Measurements from ENCODE around the gene ALDH1A2.
"Not testable (repeated sequence)": the region's sequence is repeated elsewhere in the genome, so short reads cannot be mapped to it uniquely, and the experiment has no call there.

Gene ALDH1A2

DNA sequence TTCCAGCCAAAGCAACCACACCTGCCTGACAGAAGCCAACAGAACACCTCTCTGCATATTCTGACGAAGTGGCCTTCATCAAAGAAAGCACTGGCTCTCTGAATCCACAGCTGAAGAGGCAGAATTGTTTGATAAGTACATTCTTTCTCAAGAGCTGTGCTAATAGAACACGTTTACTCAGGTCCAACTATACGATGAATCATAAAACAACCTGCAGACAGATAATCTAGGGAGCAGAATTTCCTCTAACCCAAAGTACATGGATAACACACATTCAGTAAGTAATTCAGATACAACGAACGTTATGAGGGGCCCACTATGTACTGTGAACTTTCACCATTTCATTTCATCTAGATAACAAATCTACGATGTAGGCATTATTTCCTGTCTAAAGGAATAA, 25.4 kb downstream of the ALDH1A2 start:
- no peak for DNase-seq

GRCh38 chr15:58039079-58040035, 26.2 kb downstream of the ALDH1A2 start:
- no peak for DNase-seq

- DNase-seq: no peak
Observed at GRCh38 chr15:58038426-58039078, 27.0 kb downstream of the ALDH1A2 start.

DNA sequence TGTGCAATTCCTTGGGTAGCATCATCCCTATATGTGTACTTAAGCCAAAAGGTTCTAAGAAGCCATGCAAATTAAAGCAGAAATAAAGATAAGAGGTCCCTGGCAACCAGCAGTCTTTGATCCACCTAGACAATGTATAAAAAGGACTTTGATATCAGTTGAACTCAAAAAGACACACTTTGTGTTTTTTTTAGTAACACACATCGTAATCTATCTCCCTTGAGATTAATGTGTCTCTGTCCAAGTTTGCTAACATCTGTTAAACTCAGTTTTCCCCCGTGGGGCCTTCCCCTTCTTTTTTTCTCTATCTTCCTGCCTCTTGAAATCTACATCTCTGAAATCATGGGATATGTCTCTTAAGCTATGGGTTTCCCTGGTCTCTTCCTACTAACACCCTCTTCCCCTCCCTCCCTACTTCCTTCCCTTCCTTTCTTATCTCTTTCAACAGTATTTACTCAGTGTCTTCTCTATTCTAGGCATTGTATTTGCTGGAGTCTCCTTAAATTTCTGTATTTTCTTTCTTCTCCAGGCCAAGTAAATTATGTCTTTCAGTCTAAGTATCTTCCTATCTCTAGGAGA, 27.7 kb downstream of the ALDH1A2 start:
- DNase-seq: no peak

- DNase-seq: no peak
Observed at GRCh38 chr15:58036579-58036978, 28.9 kb downstream of the ALDH1A2 start.

DNA sequence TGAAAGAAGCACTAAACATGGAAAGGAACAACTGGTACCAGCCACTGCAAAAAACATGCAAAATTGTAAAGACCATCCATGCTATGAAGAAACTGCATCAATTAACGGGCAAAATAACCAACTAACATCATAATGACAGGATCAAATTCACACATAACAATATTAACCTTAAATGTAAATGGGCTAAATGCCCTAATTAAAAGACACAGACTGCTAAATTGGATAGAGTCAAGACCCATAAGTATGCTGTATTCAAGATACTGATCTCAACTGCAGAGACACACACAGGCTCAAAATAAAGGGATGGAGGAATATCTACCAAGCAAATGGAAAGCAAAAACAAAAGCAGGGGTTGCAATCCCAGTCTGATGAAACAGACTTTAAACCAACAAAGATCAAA, 37.1 kb downstream of the ALDH1A2 start:
- not testable (repeated sequence) for DNase-seq

DNA sequence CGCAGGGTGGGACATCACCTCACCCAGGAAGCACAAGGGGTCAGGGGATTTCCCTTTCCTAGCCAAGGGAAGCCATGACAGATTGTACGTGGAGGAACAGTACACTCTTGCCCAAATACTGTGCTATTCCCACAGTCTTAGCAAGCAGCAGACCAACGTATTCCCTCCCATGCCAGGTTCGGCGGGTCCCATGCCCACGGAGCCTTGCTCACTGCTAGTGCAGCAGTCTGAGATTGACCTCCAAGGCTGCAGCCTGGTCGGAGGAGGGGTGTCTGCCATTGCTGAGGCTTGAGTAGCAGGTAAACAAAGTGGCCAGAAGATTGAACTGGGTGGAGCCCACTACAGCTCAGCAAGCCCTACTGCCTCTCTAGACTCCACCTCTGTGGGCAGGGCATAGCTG, 39.0 kb downstream of the ALDH1A2 start:
- no peak for DNase-seq

GRCh38 chr15:58026051-58026450, 39.5 kb downstream of the ALDH1A2 start:
- no peak for DNase-seq

DNA sequence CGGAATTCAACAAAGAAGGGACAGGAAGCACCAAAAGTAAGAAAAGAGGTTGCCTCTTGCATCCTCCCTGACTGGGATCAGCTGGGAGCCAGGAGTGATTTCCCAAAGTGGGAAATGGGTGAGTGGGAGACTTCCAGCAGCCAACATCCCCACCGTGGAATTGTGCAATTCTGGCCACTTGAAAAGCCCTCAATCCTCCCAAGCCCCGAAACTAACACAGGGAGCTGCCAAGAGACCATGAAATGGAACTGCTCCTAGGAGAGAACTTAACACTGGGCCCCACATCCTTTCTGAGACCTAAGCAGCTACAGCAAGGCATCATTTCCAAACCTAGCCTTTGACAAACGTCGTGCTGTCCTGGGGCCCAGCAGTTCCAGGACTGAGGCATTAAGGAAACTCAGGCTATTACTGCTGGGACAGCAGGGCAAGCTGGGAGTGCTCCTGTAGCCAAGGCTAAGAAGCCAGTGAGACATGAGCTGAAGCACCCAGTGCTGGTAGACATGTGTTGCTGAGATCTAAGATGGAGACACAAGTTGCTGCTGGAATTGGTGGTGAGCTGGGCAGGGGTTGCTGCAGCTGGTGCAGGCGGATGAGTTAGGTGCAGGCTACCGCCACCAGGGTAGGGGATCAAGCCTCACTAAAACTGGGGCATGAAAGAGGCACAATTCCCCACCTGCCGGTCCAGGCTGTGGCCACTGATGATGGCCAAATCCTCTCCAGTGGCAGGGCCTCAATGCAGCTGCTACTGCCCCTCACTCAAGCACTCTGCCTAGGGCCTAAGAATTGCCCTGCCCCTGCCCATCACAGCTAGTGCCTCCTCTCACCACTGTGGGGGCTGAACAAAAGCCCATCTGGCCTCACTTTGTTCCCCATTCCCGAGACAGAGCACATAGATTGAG, 43.9 kb downstream of the ALDH1A2 start:
- no peak for DNase-seq

- no peak for DNase-seq
Observed at GRCh38 chr15:58019503-58020376, 45.8 kb downstream of the ALDH1A2 start.

DNA sequence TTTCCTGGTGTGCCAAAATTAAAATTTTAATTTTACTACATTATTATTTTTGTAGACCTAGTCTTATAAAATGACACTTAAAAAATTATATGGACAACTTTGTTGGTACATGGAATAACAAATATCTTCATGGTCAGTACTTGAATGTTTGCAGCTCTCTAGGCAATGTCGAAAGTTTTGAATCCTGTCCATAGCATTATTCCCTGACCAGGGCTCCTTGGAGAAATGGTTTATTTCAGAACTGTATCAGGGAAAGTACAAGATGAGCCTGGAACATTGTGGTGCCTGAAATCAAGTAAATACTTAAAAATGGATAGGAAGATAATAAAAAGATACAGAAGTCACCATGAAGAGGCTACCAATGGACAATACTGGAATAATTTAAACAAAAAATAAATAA, 47.6 kb downstream of the ALDH1A2 start:
- no peak for DNase-seq

- DNase-seq: no peak
Observed at GRCh38 chr15:58016581-58017175, 48.8 kb downstream of the ALDH1A2 start.

DNA sequence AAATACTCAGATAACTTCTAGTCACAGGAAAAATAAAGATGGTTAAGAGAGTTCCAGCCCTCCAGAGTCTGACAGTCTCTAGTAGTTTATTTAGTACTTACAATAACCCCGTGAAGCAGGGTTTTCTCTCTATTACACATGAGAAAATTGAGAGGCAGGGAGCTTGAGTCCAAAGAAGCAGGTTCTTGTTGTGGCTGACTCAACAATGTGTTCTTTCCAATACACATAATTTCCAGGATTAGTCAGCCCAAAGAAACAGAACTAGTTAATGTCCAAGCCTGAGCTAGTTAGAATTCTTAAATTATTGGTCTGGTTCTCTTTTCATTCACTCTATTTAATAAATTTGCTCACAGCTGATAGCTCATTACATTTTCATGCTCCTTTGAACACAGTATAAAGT, 49.9 kb downstream of the ALDH1A2 start:
- DNase-seq: no peak

GRCh38 chr15:58014470-58014869, 51.0 kb downstream of the ALDH1A2 start:
- no peak for DNase-seq

DNA sequence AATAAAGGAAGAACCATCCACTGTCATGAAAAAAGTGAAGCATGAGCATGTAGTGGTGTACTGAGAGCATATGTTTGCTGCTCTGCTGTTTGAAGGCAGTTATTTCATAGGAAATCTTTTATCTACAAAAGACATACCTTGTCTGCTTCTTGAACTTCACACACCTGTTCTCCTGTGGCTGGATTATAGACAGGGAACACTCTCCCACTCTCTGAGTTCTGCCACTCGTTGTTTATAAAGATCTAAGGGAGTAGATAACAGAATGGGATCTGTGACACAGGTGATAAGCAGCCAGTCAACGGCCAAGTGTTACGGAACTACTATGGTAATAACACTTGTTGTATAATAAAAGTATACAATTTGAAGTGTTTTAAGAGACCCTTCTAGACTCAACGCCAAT, 51.5 kb downstream of the ALDH1A2 start:
- DNase-seq: no peak

GRCh38 chr15:58010983-58011382, 54.5 kb downstream of the ALDH1A2 start:
- no peak for DNase-seq

GRCh38 chr15:58003810-58004209, 61.7 kb downstream of the ALDH1A2 start:
- DNase-seq: no peak

DNA sequence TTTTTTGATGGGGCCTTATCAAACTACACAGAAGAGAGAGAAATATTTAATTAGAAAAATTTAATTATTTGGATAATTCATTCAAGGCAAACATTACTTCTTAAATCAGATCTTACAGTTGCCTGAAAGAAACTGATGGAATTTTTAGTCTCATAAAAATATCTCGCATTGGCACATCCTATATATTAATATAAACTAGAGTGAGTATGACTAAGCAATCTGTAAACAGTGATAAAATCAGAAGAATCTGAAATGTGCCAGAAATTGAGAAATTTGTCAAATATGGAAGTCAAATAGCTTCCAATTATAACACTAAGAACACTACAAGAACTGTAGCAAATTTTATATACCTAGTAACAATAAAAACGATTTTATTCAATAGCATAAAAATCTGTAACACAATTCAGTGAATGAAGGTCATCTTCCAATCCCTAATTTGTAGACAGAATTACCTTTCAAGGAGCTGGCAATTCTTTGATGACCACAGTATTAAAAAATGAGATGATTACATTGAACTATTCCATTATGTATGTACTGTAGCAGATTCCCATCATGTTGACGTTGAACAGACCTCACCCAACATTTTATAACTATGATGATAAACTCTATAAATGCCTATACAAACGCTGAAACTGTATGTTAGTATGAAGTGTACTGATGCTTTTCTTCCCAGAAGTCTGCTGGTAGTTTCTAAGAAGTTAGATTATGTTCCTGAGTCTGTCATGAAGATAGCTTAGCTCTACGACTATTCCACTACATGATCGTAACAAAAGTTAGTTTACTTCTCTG, 63.0 kb downstream of the ALDH1A2 start:
- no peak for DNase-seq

GRCh38 chr15:57999699-58000098, 65.8 kb downstream of the ALDH1A2 start:
- DNase-seq: not testable (repeated sequence)

DNA sequence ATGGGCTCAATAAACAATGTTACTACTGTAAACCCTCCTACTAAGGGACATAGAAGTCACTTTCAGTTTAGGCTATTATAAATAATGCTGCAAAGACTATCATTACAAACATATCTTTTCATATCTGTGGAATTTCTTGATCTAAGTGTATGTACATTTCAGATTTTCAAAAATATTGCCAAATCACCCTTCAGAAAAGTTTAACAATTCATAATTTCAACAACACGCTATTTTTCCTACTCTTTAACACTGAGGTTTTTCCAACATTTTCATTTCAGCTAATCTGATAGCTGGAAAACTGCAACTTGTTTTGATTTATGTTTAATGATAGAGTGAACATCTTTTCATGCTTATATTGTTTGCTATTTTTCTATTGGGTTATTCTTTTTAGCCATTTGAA, 69.0 kb downstream of the ALDH1A2 start:
- DNase-seq: no peak

All from activated gamma-delta T cell (primary cell).